GM19468 (cell line): ENCODE results near the gene LRRC4B.

Experiments used
- ATAC-seq: cut with Tn5 transposase; IDR thresholded peaks from one replicate; pipeline ENCODE4 v1.9.1; 2021; ENCODE audit warnings: mild to moderate bottlenecking, moderate library complexity, moderate number of reproducible peaks; ENCODE audit not compliant: unreplicated experiment; ENCODE audit errors: extremely low read depth

The LRRC4B gene

GRCh38 chr19:50490991-50491472, 77.2 kb downstream of the LRRC4B start:
- ATAC-seq = no peak

GRCh38 chr19:50490411-50490811, 77.8 kb downstream of the LRRC4B start:
- no peak for ATAC-seq

GRCh38 chr19:50489461-50490011, 78.7 kb downstream of the LRRC4B start:
- ATAC-seq = no peak

- no peak for ATAC-seq
These were observed 79.6 kb downstream of the LRRC4B start for GRCh38 chr19:50488389-50489194.

GRCh38 chr19:50486823-50487515, 81.3 kb downstream of the LRRC4B start:
- ATAC-seq = no peak

- ATAC-seq = no peak
These were observed 82.8 kb downstream of the LRRC4B start for GRCh38 chr19:50485284-50485955.

GRCh38 chr19:50482916-50483315, 85.3 kb downstream of the LRRC4B start:
- ATAC-seq = no peak

- ATAC-seq = no peak
These were observed 85.9 kb downstream of the LRRC4B start for GRCh38 chr19:50482271-50482855.

- ATAC-seq = no peak
These were observed 86.7 kb downstream of the LRRC4B start for GRCh38 chr19:50481351-50482149.

- ATAC-seq = no peak
These were observed 87.7 kb downstream of the LRRC4B start for GRCh38 chr19:50480281-50481111.

- ATAC-seq = no peak
These were observed 88.4 kb downstream of the LRRC4B start for GRCh38 chr19:50479761-50480251.

- no peak for ATAC-seq
These were observed 89.1 kb downstream of the LRRC4B start for GRCh38 chr19:50478901-50479715.

- no peak for ATAC-seq
These were observed 90.3 kb downstream of the LRRC4B start for GRCh38 chr19:50477751-50478515.

- no peak for ATAC-seq
These were observed 91.4 kb downstream of the LRRC4B start for GRCh38 chr19:50476907-50477238.

GRCh38 chr19:50476224-50476906, 91.9 kb downstream of the LRRC4B start, which contains the start of the genes EMC10 and GARIN5A:
TSS of gene EMC10 (plus strand) at chr19:50476507. CDS start at chr19:50476545, 38 bp downstream.
TSS of gene GARIN5A (minus strand) at chr19:50476848. CDS start at chr19:50476388, 460 bp downstream.
- peak; percentile 61 for ATAC-seq

GRCh38 chr19:50475736-50476223, 92.5 kb downstream of the LRRC4B start:
- ATAC-seq = no peak
